GM12872 (cell line): ENCODE results near the gene RBFOX1.

Source experiments
- TF ChIP-seq, protein P1 (sequence below): IDR thresholded peaks from 3 replicates; pipeline ENCODE4 v1.5.1; 2011; ENCODE audit warnings: low read depth, mild to moderate bottlenecking, low read length, moderate library complexity; ENCODE audit not compliant: insufficient read depth

Gene RBFOX1

DNA sequence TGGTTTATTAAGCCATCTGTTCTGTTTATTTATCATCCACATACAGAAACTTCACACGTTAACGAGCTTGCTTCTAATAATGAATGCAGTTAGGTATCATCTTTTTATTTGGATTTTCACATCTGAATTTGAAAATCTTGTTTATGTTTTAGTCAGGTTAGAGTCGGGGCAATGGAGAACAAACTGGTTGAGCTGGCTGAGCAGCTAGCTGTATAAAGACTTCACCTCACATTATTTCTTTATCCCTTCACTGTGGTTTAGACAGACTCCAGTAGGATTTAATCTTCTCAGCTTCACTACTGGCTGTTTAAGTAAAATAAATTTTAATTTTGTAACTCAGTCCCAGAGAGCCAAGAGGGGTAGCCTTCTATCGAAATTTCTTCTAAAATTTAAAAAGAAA is 415.9 kb downstream of the RBFOX1 start:
- TF ChIP-seq, protein P1, sequence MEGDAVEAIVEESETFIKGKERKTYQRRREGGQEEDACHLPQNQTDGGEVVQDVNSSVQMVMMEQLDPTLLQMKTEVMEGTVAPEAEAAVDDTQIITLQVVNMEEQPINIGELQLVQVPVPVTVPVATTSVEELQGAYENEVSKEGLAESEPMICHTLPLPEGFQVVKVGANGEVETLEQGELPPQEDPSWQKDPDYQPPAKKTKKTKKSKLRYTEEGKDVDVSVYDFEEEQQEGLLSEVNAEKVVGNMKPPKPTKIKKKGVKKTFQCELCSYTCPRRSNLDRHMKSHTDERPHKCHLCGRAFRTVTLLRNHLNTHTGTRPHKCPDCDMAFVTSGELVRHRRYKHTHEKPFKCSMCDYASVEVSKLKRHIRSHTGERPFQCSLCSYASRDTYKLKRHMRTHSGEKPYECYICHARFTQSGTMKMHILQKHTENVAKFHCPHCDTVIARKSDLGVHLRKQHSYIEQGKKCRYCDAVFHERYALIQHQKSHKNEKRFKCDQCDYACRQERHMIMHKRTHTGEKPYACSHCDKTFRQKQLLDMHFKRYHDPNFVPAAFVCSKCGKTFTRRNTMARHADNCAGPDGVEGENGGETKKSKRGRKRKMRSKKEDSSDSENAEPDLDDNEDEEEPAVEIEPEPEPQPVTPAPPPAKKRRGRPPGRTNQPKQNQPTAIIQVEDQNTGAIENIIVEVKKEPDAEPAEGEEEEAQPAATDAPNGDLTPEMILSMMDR = no peak

DNA sequence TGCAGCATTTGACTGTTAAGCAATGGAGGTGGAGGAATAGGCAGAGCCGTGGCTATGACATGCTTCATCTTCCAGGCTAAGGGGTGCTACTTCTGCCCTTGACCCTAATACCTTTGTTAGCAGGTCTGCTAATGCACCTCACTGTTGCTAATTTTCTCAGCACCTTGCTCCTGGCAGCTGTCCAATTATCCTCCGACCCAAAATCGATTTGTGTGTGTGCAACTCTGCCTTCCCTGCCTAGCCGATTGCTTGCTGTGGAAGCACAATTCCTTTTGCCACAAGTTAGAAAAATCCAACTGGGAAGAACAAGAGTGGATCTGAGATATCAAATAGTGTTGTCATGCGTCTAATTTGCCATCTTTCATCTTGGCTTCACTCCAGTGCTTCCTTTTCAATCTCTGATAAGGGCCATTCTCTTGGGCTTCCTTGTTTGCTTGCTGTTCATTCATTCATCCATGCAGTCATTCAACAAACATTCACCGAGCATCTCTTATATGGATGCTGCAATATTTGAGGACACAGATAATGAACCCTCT is 422.8 kb downstream of the RBFOX1 start:
- TF ChIP-seq, protein P1 = no peak
